Caco-2 (cell line): ENCODE results near the gene PAK6. TPM values are rescaled to one million over a fixed set of nuclear protein-coding genes. Genes with fewer than 3 reads are reported as not detected.
A peak's percentile ranks its signal among the peaks of the same experiment; 100 is the strongest.

Experiments
- BruUV-seq: library from RNA; stranded (reverse); fragments of 400-500 nt; replicated peaks from 2 replicates; lab custom pipeline; 2021; lab: Mats Ljungman, UMichigan
- CTCF ChIA-PET: fragments of 300-600 bp; sonication (Branson Sonifier 250); formaldehyde crosslinking; loops from one replicate; lab custom pipeline; 2022; ENCODE audit warnings: antibody characterized with exemption; lab: Charles Lee
- POLR2A ChIA-PET: fragments of 300-600 bp; sonication (Branson Sonifier 250); formaldehyde crosslinking; loops from one replicate; lab custom pipeline; 2022; ENCODE audit warnings: antibody characterized with exemption; lab: Charles Lee
- DNase-seq, 2 experiments: peaks; one replicate each; pipeline versions ENCODE4 v3.0.0 to v3.0.0-alpha.2; 2020 to 2022
- H3K27me3 ChIP-seq: replicated peaks from 2 replicates; pipeline ENCODE4 v1.6.0; 2011; ENCODE audit warnings: low read length; ENCODE audit not compliant: control insufficient read depth, insufficient read depth
- H3K36me3 ChIP-seq: 2 replicates; pipeline ENCODE4 v1.5.1; 2011; ENCODE audit warnings: low read length; ENCODE audit not compliant: control insufficient read depth, insufficient read depth
- H3K4me1 ChIP-seq: fragments of 250-450 bp; sonication (Bioruptor Pico); 2 replicates; pipeline ENCODE4 v1.5.1; 2020; ENCODE audit warnings: mild to moderate bottlenecking
- H3K4me3 ChIP-seq: 2 replicates; pipeline ENCODE4 v1.5.1; 2011; ENCODE audit warnings: low read depth, mild to moderate bottlenecking, control low read depth, low read length
- H3K9me3 ChIP-seq: fragments of 250-450 bp; sonication (Bioruptor Pico); 2 replicates; pipeline ENCODE4 v1.5.1; 2020; ENCODE audit warnings: mild to moderate bottlenecking, moderate library complexity
- H3K27ac Mint-ChIP-seq: one replicate; pipeline ENCODE4 v1.8.0; 2022; ENCODE audit warnings: mixed read lengths; ENCODE audit not compliant: unreplicated experiment
- H3K27me3 Mint-ChIP-seq: one replicate; pipeline ENCODE4 v1.8.0; 2022; ENCODE audit warnings: mixed read lengths; ENCODE audit not compliant: insufficient read depth, unreplicated experiment
- H3K36me3 Mint-ChIP-seq: one replicate; pipeline ENCODE4 v1.8.0; 2022; ENCODE audit warnings: mild to moderate bottlenecking, mixed read lengths; ENCODE audit not compliant: insufficient read depth, unreplicated experiment
- H3K4me1 Mint-ChIP-seq: one replicate; pipeline ENCODE4 v1.8.0; 2022; ENCODE audit warnings: low read depth, mixed read lengths; ENCODE audit not compliant: unreplicated experiment
- H3K4me3 Mint-ChIP-seq: one replicate; pipeline ENCODE4 v1.8.0; 2022; ENCODE audit warnings: mild to moderate bottlenecking, moderate library complexity, mixed read lengths; ENCODE audit not compliant: unreplicated experiment
- H3K9me3 Mint-ChIP-seq: one replicate; pipeline ENCODE4 v1.8.0; 2022; ENCODE audit warnings: mixed read lengths; ENCODE audit not compliant: unreplicated experiment
- intact Hi-C: fragments of 100-400 bp; cut with micrococcal nuclease; formaldehyde crosslinking; loops from one replicate; pipeline ENCODE4 v1.10.0; 2022; ENCODE audit not compliant: unreplicated experiment
- total RNA-seq: library from RNA; stranded (reverse); gene quantifications from 2 replicates; pipeline ENCODE4 v1.2.3, GENCODE V29; 2022
- TF ChIP-seq, protein P1 (sequence below), 2 experiments: fragments of 200-600 bp in 1 of 2; IDR thresholded peaks; 1 replicate in 1 of 2; 2 replicates in 1 of 2; pipeline versions ENCODE4 v1.5.1 to v1.8.0; 2011 to 2022; ENCODE audit warnings: antibody characterized with exemption in 1 of 2, control low read depth in 1 of 2, inconsistent platforms in 1 of 2, low read depth in 1 of 2, low read length in 1 of 2, mild to moderate bottlenecking in 1 of 2, moderate library complexity in 1 of 2; ENCODE audit not compliant: insufficient read depth in 1 of 2, severe bottlenecking in 1 of 2, unreplicated experiment in 1 of 2

Gene PAK6
- total RNA-seq, 1 experiment from 2014 or later = 20.7 TPM

DNA sequence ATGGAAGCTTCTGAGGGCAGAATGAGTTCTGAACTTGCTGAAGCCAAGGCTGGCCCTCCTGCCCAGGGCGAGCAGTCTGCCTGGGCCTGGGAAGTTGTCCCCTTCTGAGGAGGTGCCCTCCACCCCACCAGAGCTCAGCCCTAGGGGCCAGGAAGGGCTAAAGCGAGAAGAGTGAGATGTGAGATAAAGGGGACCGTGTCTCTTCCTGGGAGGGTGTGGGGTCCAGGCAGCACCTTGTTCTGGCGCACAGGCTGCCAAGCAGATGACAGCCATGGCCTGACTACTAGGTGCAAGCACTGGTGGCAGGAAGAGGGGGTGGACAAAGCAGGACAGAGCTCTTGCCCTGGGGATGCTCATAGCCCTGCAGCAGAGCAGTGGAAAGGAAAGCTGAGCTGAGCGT, 3.7 kb downstream of the PAK6 start:
- no peak overlapping the region for H3K4me3 ChIP-seq
- H3K9me3 Mint-ChIP-seq = no peaks in the 10 kb centered on the region
- H3K4me3 Mint-ChIP-seq = no peak overlapping the region
- peak overlapping the region; percentile 44 for H3K27ac Mint-ChIP-seq
- H3K4me1 Mint-ChIP-seq = peaks cover 7% of the 10 kb centered on the region
- no peak for DNase-seq
- intact Hi-C loops = no loop called here
- H3K36me3 Mint-ChIP-seq = no peaks in the 10 kb centered on the region
- H3K27me3 ChIP-seq = no peaks in the 10 kb centered on the region
- no TSS peak for BruUV-seq
- TF ChIP-seq, protein P1, sequence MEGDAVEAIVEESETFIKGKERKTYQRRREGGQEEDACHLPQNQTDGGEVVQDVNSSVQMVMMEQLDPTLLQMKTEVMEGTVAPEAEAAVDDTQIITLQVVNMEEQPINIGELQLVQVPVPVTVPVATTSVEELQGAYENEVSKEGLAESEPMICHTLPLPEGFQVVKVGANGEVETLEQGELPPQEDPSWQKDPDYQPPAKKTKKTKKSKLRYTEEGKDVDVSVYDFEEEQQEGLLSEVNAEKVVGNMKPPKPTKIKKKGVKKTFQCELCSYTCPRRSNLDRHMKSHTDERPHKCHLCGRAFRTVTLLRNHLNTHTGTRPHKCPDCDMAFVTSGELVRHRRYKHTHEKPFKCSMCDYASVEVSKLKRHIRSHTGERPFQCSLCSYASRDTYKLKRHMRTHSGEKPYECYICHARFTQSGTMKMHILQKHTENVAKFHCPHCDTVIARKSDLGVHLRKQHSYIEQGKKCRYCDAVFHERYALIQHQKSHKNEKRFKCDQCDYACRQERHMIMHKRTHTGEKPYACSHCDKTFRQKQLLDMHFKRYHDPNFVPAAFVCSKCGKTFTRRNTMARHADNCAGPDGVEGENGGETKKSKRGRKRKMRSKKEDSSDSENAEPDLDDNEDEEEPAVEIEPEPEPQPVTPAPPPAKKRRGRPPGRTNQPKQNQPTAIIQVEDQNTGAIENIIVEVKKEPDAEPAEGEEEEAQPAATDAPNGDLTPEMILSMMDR (IDR thresholded peaks at IDR 0.05; ENCODE audit: insufficient read depth in 1 of 2, low read depth in 1 of 2, low read length in 1 of 2, severe bottlenecking in 1 of 2, unreplicated experiment in 1 of 2) = no peak
- no peaks in the 10 kb centered on the region for H3K36me3 ChIP-seq
- H3K27me3 Mint-ChIP-seq = no peaks in the 10 kb centered on the region
- ChIA-PET POLR2A (no interaction called here), CTCF (no interaction called here)
- H3K9me3 ChIP-seq = no peaks in the 10 kb centered on the region
- H3K4me1 ChIP-seq = peaks cover 25% of the 10 kb centered on the region

DNA sequence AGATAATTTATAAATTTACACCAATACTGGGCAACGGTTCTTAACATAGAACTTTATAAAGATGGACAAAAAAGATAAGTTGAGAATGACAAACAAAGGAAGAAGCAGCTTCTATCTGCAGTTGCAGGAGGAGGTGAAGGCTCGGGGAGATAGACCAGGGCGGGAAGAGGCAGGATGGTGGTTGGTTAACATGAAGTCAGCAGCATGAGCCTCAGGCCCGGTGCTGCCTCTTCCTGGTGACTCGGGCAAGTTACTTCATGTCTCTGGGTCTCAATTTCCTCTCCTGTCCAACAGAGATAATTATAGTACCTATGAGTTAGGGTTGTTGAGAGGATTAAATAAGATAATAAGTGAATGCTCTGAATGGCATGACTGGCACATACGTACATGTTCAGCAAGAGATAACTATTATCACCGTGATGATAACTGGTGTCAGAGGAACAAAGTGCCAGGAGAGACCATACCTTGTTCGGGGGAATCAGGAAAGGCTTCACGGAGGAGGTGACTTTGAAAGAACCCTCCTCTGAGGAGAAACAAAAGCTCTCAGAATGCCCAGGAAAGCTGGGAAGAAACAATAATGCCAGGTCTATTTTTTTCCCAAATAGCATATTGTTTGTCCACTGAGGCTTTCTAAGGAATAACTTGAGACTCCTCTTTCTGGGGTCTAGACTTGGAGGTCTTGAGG, 4.4 kb downstream of the PAK6 start:
- intact Hi-C loops = no loop called here
- CTCF ChIA-PET = no interaction called here
- no peak for DNase-seq
- Mint-ChIP-seq H3K27ac (no peak overlapping the region), H3K36me3 (no peaks in the 10 kb centered on the region), H3K4me1 (peaks cover 7% of the 10 kb centered on the region), H3K4me3 (no peak overlapping the region), H3K9me3 (no peaks in the 10 kb centered on the region), H3K27me3 (no peaks in the 10 kb centered on the region)
- Histone ChIP-seq H3K27me3 (no peaks in the 10 kb centered on the region), H3K4me1 (peaks cover 25% of the 10 kb centered on the region), H3K9me3 (no peaks in the 10 kb centered on the region), H3K36me3 (no peaks in the 10 kb centered on the region), H3K4me3 (no peak overlapping the region)
- POLR2A ChIA-PET = no interaction called here
- TF ChIP-seq, protein P1 (IDR thresholded peaks at IDR 0.05; ENCODE audit: insufficient read depth in 1 of 2, low read depth in 1 of 2, low read length in 1 of 2, severe bottlenecking in 1 of 2, unreplicated experiment in 1 of 2) = no peak
- no TSS peak for BruUV-seq

DNA sequence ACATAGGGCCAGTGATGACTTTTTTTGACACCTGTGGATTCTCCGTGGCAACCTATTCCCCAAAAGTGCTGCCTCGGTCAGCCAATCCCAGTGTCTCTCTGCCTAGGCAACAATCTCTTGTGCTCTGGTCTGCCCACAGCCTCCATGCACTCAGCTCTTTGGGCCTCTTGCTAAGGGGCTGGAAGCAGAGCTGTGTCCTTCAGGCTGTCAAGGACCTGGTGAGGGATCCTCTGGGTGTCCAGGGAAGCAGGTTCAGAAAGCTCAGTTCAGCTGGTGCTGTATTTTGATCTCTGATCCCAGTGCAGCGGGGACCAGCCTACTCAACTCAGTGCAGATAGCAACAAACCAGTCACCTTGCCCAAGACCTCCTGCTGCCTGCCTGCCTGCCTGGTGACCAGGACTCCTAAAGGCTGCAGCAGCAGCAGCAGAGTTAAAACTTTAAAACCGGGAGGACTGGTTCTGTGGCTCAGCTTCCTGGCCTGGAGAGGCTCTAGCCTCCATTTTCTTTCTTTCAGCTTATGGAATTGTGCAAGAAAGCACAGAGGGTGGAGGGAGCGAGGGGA, 6.2 kb downstream of the PAK6 start:
- no peak overlapping the region for H3K4me3 ChIP-seq
- peaks cover 18% of the 10 kb centered on the region for H3K4me1 ChIP-seq
- H3K9me3 Mint-ChIP-seq = no peaks in the 10 kb centered on the region
- peaks cover 7% of the 10 kb centered on the region for H3K4me1 Mint-ChIP-seq
- no peaks in the 10 kb centered on the region for H3K36me3 Mint-ChIP-seq
- H3K27ac Mint-ChIP-seq = peak overlapping the region; percentile 86
- DNase-seq = peak; percentile 79 to 83
- intact Hi-C loops = loop anchor here (1.0 kb wide), 1 partner anchor 28 kb away; no protein-coding TSS in a partner anchor
- H3K9me3 ChIP-seq = no peaks in the 10 kb centered on the region
- POLR2A ChIA-PET = interaction anchor here (0.6 kb wide), 1 partner anchor 27 kb away, joined by 3 read pairs; no protein-coding TSS in a partner anchor
- CTCF ChIA-PET = interaction anchor here (0.7 to 1.2 kb wide), 4 partner anchors 13 to 199 kb away, joined by 3 to 7 read pairs (median 6); no protein-coding TSS in a partner anchor
- H3K36me3 ChIP-seq = no peaks in the 10 kb centered on the region
- no peaks in the 10 kb centered on the region for H3K27me3 ChIP-seq
- TF ChIP-seq, protein P1 (IDR thresholded peaks at IDR 0.05; ENCODE audit: insufficient read depth in 1 of 2, low read depth in 1 of 2, low read length in 1 of 2, severe bottlenecking in 1 of 2, unreplicated experiment in 1 of 2) = no peak
- H3K27me3 Mint-ChIP-seq = no peaks in the 10 kb centered on the region
- H3K4me3 Mint-ChIP-seq = no peak overlapping the region
- BruUV-seq = no TSS peak
